NCI-H524 (cell line): ENCODE data around the gene NAGLU.

Experiments used
- DNase-seq, 2 experiments: peaks; one replicate each; lab custom pipeline; 2025; lab: John Stamatoyannopoulos, UW

NAGLU gene

GRCh38 chr17:42536048-42536371 is at the start of gene NAGLU:
Gene NAGLU, plus strand, starts transcription at chr17:42536241. Its CDS starts 32 bp downstream, at chr17:42536273.
- DNase-seq, result peak; percentile 70 to 97

- DNase-seq, result no peak
These were observed 48.0 kb upstream of the NAGLU start for GRCh38 chr17:42488032-42488431.

- DNase-seq, result no peak
These were observed 42.7 kb upstream of the NAGLU start for GRCh38 chr17:42493319-42493718.

GRCh38 chr17:42494673-42495072 is 41.4 kb upstream of the NAGLU start:
- DNase-seq, result no peak

GRCh38 chr17:42498828-42499227 is 37.2 kb upstream of the NAGLU start:
- DNase-seq, result no peak

GRCh38 chr17:42502091-42502490 is 34.0 kb upstream of the NAGLU start:
- DNase-seq, result no peak

- DNase-seq, result no peak
These were observed 33.1 kb upstream of the NAGLU start for GRCh38 chr17:42502926-42503325.

- DNase-seq, result no peak
These were observed 28.4 kb upstream of the NAGLU start for GRCh38 chr17:42507671-42508070.

GRCh38 chr17:42508426-42509165 is 27.4 kb upstream of the NAGLU start:
- no peak for DNase-seq

GRCh38 chr17:42509409-42509808 is 26.6 kb upstream of the NAGLU start:
- no peak for DNase-seq

- DNase-seq, result no peak
These were observed 26.2 kb upstream of the NAGLU start for GRCh38 chr17:42509841-42510240.

GRCh38 chr17:42512246-42512645 is 23.8 kb upstream of the NAGLU start:
- no peak for DNase-seq

GRCh38 chr17:42512733-42513251 is 23.2 kb upstream of the NAGLU start:
- no peak for DNase-seq

GRCh38 chr17:42513686-42514085 is 22.4 kb upstream of the NAGLU start:
- DNase-seq, result no peak

GRCh38 chr17:42514279-42514678 is 21.8 kb upstream of the NAGLU start:
- no peak for DNase-seq

- no peak for DNase-seq
These were observed 21.2 kb upstream of the NAGLU start for GRCh38 chr17:42514867-42515266.

- peak; percentile 70 to 77 for DNase-seq
These were observed 18.5 kb upstream of the NAGLU start for GRCh38 chr17:42517516-42517915.

- peak; percentile 50 to 86 for DNase-seq
These were observed 17.8 kb upstream of the NAGLU start for GRCh38 chr17:42518046-42518754.

- peak; percentile 51 to 83 for DNase-seq
These were observed 17.1 kb upstream of the NAGLU start for GRCh38 chr17:42518755-42519545.

- no peak for DNase-seq
These were observed 16.2 kb upstream of the NAGLU start for GRCh38 chr17:42519546-42520491.

- peak in 1 of 2 experiments; percentile 23 for DNase-seq
These were observed 15.5 kb upstream of the NAGLU start for GRCh38 chr17:42520540-42520951.
